Hematopoietic multipotent progenitor cell treated with erythropoietin and hydrocortisone succinate and interleukin-3 and kit ligand, for 17 days (in vitro differentiated cells): ENCODE results near the gene OSM.

Source experiments
- DNase-seq: peaks from one replicate; pipeline ENCODE4 v3.0.0-alpha.2; 2015; ENCODE audit warnings: low spot score

OSM gene

GRCh38 chr22:30285176-30285845 lies 18.7 kb upstream of the OSM start:
- DNase-seq, result no peak

- DNase-seq, result no peak
These were observed 18.0 kb upstream of the OSM start for GRCh38 chr22:30284666-30285065.

- DNase-seq, result peak; percentile 71
These were observed 17.5 kb upstream of the OSM start for GRCh38 chr22:30284172-30284571.

GRCh38 chr22:30283342-30283741 lies 16.7 kb upstream of the OSM start:
- no peak for DNase-seq

GRCh38 chr22:30282616-30283046 lies 16.0 kb upstream of the OSM start:
- DNase-seq, result peak; percentile 9

GRCh38 chr22:30280505-30280904 lies 13.9 kb upstream of the OSM start:
- no peak for DNase-seq

- DNase-seq, result no peak
These were observed 13.3 kb upstream of the OSM start for GRCh38 chr22:30279932-30280331.

GRCh38 chr22:30279046-30279788 lies 12.6 kb upstream of the OSM start:
- DNase-seq, result no peak

GRCh38 chr22:30277547-30278344 lies 11.1 kb upstream of the OSM start:
- no peak for DNase-seq

GRCh38 chr22:30276039-30276438 lies 9.4 kb upstream of the OSM start:
- DNase-seq, result no peak

- DNase-seq, result no peak
These were observed 9.0 kb upstream of the OSM start for GRCh38 chr22:30275625-30276024.

GRCh38 chr22:30274437-30274812 lies 7.8 kb upstream of the OSM start:
- DNase-seq, result no peak

GRCh38 chr22:30273711-30274436 lies 7.2 kb upstream of the OSM start:
- no peak for DNase-seq

GRCh38 chr22:30272781-30273601 lies 6.3 kb upstream of the OSM start:
- DNase-seq, result no peak

- DNase-seq, result no peak
These were observed 4.2 kb upstream of the OSM start for GRCh38 chr22:30270832-30271231.

- no peak for DNase-seq
These were observed 1.7 kb upstream of the OSM start for GRCh38 chr22:30268331-30268730.

GRCh38 chr22:30267382-30268302 lies 991 bp upstream of the OSM start:
- peak; percentile 26 for DNase-seq

GRCh38 chr22:30265823-30266444 lies 717 bp downstream of the OSM start:
- DNase-seq, result peak; percentile 79

GRCh38 chr22:30265131-30265720 lies 1.4 kb downstream of the OSM start:
- DNase-seq, result no peak
